22Rv1 (cell line): ENCODE data around the gene GTF3C5.

ENCODE experiments used
- H3K27ac ChIP-seq: fragments of 450-650 bp; 2 replicates; pipeline ENCODE4 v1.5.1; 2017
- CTCF ChIP-seq: fragments of 450-650 bp; IDR thresholded peaks from 2 replicates; pipeline ENCODE4 v1.5.1; 2017; ENCODE audit warnings: mild to moderate bottlenecking
- ZFX ChIP-seq: fragments of 450-650 bp; IDR thresholded peaks from 2 replicates; pipeline ENCODE4 v1.6.1; 2017; ENCODE audit warnings: antibody characterized with exemption, borderline replicate concordance

GTF3C5 gene

DNA sequence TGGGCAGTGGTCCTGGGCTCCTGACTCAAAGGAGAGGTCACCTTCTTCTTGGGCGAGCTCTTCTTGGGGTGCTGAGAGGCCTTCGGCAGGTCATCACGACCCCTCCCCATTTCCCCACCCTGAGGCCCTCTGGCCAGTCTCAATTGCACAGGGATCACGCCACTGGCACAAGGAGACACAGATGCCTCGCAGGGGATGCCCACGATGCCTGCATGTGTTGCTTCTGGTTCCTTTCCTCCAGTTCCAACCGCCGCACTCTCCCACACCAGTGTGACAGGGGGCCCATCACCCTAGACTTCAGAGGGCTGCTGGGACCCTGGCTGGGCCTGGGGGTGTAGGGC is 32.3 kb downstream of the GTF3C5 start:
- TF ChIP-seq CTCF (no peak), ZFX (no peak)
- H3K27ac ChIP-seq: no peak overlapping the region

DNA sequence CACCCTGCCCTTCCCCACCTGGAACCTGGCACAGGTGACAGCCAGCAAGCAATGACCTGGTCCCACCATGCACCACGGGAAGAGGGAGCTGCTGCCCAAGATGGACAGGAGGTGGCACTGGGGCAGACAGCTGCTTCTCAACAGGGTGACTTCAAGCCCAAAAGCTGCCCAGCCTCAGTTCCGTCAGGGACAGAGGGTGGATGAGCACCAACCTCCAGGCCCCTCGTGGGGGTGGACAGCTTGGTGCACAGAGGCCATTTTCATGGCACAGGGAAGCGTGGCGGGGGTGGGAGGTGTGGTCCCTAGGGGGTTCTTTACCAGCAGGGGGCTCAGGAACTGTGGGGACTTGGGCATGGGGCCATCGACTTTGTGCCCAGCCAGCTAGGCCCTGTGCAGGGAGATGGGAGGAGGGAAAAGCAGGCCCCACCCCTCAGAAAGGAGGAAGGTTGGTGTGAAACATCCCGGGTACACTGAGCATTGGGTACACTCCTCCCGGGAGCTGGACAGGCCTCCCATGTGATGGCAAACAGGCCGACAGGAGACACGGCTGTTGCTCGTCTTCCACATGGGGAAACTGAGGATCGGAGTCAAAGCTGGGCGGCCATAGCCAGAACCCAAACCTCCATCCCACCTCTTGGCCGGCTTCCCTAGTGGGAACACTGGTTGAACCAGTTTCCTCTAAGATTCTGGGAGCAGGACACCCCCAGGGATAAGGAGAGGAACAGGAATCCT is 32.9 kb downstream of the GTF3C5 start:
- no peak overlapping the region for H3K27ac ChIP-seq
- TF ChIP-seq ZFX: no peak
- no peak for TF ChIP-seq CTCF

DNA sequence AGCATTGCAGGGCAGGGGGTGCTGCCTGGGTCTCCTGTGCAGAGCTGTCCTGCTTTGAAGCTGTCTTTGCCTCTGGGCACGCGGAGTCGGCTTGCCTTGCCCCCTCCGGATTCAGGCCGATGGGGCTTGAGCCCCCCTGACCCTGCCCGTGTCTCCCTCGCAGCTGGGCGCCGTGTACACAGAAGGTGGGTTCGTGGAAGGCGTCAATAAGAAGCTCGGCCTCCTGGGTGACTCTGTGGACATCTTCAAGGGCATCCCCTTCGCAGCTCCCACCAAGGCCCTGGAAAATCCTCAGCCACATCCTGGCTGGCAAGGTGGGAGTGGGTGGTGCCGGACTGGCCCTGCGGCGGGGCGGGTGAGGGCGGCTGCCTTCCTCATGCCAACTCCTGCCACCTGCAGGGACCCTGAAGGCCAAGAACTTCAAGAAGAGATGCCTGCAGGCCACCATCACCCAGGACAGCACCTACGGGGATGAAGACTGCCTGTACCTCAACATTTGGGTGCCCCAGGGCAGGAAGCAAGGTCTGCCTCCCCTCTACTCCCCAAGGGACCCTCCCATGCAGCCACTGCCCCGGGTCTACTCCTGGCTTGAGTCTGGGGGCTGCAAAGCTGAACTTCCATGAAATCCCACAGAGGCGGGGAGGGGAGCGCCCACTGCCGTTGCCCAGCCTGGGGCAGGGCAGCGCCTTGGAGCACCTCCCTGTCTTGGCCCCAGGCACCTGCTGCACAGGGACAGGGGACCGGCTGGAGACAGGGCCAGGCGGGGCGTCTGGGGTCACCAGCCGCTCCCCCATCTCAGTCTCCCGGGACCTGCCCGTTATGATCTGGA is 33.7 kb downstream of the GTF3C5 start:
- TF ChIP-seq ZFX: no peak
- TF ChIP-seq CTCF: no peak
- no peak overlapping the region for H3K27ac ChIP-seq

DNA sequence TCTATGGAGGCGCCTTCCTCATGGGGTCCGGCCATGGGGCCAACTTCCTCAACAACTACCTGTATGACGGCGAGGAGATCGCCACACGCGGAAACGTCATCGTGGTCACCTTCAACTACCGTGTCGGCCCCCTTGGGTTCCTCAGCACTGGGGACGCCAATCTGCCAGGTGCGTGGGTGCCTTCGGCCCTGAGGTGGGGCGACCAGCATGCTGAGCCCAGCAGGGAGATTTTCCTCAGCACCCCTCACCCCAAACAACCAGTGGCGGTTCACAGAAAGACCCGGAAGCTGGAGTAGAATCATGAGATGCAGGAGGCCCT is 34.2 kb downstream of the GTF3C5 start:
- no peak overlapping the region for H3K27ac ChIP-seq
- no peak for TF ChIP-seq CTCF
- no peak for TF ChIP-seq ZFX

GRCh38 chr9:133066181-133066983 is 35.6 kb downstream of the GTF3C5 start:
- no peak overlapping the region for H3K27ac ChIP-seq

DNA sequence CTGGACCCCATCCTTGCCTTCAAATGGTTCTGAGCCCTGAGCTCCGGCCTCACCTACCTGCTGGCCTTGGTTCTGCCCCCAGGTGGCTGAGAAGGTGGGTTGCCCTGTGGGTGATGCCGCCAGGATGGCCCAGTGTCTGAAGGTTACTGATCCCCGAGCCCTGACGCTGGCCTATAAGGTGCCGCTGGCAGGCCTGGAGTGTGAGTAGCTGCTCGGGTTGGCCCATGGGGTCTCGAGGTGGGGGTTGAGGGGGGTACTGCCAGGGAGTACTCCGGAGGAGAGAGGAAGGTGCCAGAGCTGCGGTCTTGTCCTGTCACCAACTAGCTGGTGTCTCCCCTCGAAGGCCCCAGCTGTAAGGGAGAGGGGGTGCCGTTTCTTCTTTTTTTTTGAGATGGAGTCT is 36.2 kb downstream of the GTF3C5 start:
- no peak overlapping the region for H3K27ac ChIP-seq

More at GRCh38 chr9:133066181-133066983, 35.6 kb downstream of the GTF3C5 start:
- no peak for TF ChIP-seq ZFX
- no peak for TF ChIP-seq CTCF

More for the DNA sequence above, 36.2 kb downstream of the GTF3C5 start:
- TF ChIP-seq CTCF (no peak), ZFX (no peak)
